Cardiac muscle cell (in vitro differentiated cells and primary cell): ENCODE data around the gene AGPAT4. TPM values are rescaled to one million over a fixed set of nuclear protein-coding genes. Genes with fewer than 3 reads are reported as not detected.

Source experiments
- DNase-seq, 2 donors: peaks; one replicate each; pipeline versions ENCODE4 v3.0.0 to v3.0.0-alpha.2; 2010 to 2017; ENCODE audit warnings: low read depth in 1 of 2, low spot score in 1 of 2
- H3K27ac ChIP-seq: fragments of 200-600 bp; sonication (generic); 2 replicates; pipeline ENCODE4 v1.5.1; 2016
- H3K27me3 ChIP-seq: fragments of 200-600 bp; sonication (generic); 2 replicates; pipeline ENCODE4 v1.6.0; 2016; ENCODE audit warnings: control low read depth
- H3K36me3 ChIP-seq: fragments of 200-600 bp; sonication (generic); 2 replicates; pipeline ENCODE4 v1.5.1; 2016; ENCODE audit warnings: control low read depth
- H3K4me1 ChIP-seq: fragments of 200-600 bp; sonication (generic); 2 replicates; pipeline ENCODE4 v1.8.1; 2017; ENCODE audit warnings: low read depth, mild to moderate bottlenecking, mixed run types
- H3K4me3 ChIP-seq: fragments of 200-600 bp; sonication (generic); 2 replicates; pipeline ENCODE4 v1.5.1; 2016; ENCODE audit warnings: mild to moderate bottlenecking
- H3K9me3 ChIP-seq: fragments of 200-600 bp; sonication (generic); 2 replicates; pipeline ENCODE4 v1.5.1; 2017; ENCODE audit warnings: low read depth, mild to moderate bottlenecking, control low read depth
- polyA plus RNA-seq: library from polyadenylated mRNA; unstranded; fragments of >200 nt; fragmentation: Nextera tagmentation; extraction: Ambion mirVana; gene quantifications from 2 replicates; pipeline ENCODE4 v1.2.1, GENCODE V29; 2016
- total RNA-seq: library from RNA; depleted of rRNA; stranded (reverse); fragments of >200 nt; gene quantifications from 2 replicates; pipeline ENCODE4 v1.2.3, GENCODE V29; 2016
- TF ChIP-seq, protein P1 (sequence below): IDR thresholded peaks from 2 replicates; pipeline ENCODE4 v1.5.1; 2012; ENCODE audit warnings: low read depth, mild to moderate bottlenecking, low read length

AGPAT4 gene
- total and polyA plus RNA-seq, 2 experiments from 2014 or later = 13.9 to 17.7 TPM

DNA sequence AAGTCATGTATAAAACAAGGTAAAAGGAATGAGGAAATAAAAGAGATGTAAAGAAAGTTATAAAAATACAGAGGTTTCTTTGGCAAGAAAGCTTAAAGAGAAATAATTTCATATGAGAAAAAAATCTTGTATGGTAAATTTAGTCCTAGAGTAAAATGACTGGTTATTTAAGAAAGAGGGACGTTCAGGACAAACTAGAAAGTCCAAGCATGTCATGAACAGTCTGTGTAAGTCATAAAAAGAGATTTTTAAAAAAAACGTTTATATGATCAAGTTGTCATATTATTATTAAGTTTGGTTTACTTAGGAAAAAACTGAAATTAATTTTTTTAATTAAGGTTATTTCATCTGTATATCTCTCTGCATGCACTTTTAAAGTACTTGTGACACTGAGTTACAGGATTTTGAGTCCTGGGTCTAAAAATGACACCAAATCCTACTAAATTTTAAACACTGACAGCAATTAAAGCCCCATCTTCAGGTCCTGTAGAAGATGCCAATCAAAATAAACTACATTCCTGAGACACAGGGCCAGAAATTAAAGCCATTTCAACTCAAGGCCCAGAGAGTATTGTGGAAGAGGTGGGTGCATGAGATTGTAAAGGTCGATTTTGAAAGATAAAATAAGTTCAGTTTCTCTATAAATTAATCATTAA, 62.4 kb downstream of the AGPAT4 start:
- Histone ChIP-seq H3K4me3 (no peak overlapping the region), H3K27ac (no peak overlapping the region), H3K9me3 (peaks cover 3% of the 10 kb centered on the region)

DNA sequence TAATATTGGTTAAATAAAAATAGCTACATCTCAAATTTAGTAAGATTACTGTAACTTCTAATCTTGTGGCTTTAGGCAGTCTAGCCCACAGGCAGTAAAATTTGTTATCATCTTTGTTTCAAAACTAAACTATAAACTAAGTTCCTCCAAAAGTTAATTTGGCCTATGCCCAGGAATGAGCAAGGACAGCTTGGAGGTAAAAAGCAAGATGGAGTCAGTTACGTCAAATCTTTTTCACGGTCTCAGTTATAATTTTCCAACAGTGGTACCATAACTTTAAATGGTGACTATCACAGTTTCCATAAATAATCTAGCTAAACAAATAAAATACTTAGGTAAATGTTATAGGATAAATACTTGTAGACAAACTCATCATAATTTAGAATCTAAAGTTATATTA, 63.0 kb downstream of the AGPAT4 start:
- H3K27me3 ChIP-seq = no peaks in the 10 kb centered on the region
- no peaks in the 10 kb centered on the region for H3K4me1 ChIP-seq
- peaks cover 3% of the 10 kb centered on the region for H3K9me3 ChIP-seq
- TF ChIP-seq, protein P1, sequence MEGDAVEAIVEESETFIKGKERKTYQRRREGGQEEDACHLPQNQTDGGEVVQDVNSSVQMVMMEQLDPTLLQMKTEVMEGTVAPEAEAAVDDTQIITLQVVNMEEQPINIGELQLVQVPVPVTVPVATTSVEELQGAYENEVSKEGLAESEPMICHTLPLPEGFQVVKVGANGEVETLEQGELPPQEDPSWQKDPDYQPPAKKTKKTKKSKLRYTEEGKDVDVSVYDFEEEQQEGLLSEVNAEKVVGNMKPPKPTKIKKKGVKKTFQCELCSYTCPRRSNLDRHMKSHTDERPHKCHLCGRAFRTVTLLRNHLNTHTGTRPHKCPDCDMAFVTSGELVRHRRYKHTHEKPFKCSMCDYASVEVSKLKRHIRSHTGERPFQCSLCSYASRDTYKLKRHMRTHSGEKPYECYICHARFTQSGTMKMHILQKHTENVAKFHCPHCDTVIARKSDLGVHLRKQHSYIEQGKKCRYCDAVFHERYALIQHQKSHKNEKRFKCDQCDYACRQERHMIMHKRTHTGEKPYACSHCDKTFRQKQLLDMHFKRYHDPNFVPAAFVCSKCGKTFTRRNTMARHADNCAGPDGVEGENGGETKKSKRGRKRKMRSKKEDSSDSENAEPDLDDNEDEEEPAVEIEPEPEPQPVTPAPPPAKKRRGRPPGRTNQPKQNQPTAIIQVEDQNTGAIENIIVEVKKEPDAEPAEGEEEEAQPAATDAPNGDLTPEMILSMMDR = no peak
- DNase-seq = no peak
- H3K4me3 ChIP-seq = no peak overlapping the region
- no peaks in the 10 kb centered on the region for H3K36me3 ChIP-seq
- H3K27ac ChIP-seq = no peak overlapping the region

More for the DNA sequence above, 62.4 kb downstream of the AGPAT4 start:
- no peak for DNase-seq
- H3K36me3 ChIP-seq = no peaks in the 10 kb centered on the region
- no peaks in the 10 kb centered on the region for H3K27me3 ChIP-seq
- no peaks in the 10 kb centered on the region for H3K4me1 ChIP-seq
- TF ChIP-seq, protein P1 = no peak

DNA sequence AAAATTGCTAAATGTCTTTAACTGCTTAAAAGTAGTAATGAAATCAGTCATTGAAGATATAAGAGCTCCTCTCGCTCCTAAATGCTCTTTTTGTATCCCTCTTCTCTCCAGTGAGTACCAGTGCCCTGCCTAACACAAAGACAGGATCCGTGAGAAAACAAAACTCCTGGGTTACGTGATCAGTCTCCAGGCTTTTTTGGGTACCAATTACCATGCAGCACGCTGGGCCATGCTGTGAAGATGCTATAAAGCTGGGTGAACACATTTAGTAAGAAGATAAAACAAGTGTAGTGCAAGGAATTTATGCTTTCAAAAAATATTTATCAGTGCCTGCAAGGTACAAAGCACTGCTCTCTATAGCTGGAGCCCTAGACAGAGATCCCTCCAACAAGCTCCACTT, 66.7 kb downstream of the AGPAT4 start:
- TF ChIP-seq, protein P1 = no peak
- H3K27me3 ChIP-seq = no peaks in the 10 kb centered on the region
- H3K9me3 ChIP-seq = peaks cover 3% of the 10 kb centered on the region
- H3K27ac ChIP-seq = no peak overlapping the region
- no peaks in the 10 kb centered on the region for H3K36me3 ChIP-seq
- H3K4me1 ChIP-seq = peaks cover 6% of the 10 kb centered on the region
- no peak for DNase-seq
- H3K4me3 ChIP-seq = no peak overlapping the region

DNA sequence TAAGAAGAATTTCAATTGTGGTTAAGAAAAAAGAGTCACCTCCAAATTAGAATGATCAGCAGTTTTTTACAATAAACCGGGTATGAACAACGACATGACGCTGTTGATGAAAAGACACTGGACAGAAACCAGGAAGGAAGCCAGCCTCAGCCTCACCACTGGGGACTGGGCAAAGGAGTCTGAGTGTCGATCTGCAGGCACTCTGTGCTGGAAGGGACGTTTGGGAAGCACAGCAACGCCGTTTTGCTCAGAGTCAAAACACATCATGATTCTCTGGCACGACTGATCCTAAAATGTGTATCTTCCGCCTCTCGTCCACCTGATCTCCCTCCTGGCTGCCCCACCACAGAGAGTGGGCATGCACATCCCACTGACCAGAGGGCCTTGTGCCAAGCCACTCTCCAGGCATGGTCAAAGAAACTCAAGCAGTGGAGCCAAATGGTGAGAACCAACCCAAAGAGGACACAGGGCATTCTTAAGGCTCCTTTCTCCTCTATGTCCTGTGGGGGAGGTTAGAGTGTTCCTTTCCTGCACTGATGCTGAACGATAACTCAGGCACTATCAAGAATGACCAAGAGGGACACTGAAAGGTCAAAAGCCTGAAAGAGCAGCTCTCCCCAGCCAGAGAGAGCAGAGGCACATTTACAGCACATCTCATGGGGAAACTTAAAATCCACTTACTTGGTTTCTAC, 68.8 kb downstream of the AGPAT4 start:
- TF ChIP-seq, protein P1 = no peak
- Histone ChIP-seq H3K4me1 (peaks cover 11% of the 10 kb centered on the region), H3K36me3 (no peaks in the 10 kb centered on the region), H3K27ac (no peak overlapping the region), H3K4me3 (no peak overlapping the region), H3K27me3 (no peaks in the 10 kb centered on the region), H3K9me3 (no peaks in the 10 kb centered on the region)
- DNase-seq = no peak

DNA sequence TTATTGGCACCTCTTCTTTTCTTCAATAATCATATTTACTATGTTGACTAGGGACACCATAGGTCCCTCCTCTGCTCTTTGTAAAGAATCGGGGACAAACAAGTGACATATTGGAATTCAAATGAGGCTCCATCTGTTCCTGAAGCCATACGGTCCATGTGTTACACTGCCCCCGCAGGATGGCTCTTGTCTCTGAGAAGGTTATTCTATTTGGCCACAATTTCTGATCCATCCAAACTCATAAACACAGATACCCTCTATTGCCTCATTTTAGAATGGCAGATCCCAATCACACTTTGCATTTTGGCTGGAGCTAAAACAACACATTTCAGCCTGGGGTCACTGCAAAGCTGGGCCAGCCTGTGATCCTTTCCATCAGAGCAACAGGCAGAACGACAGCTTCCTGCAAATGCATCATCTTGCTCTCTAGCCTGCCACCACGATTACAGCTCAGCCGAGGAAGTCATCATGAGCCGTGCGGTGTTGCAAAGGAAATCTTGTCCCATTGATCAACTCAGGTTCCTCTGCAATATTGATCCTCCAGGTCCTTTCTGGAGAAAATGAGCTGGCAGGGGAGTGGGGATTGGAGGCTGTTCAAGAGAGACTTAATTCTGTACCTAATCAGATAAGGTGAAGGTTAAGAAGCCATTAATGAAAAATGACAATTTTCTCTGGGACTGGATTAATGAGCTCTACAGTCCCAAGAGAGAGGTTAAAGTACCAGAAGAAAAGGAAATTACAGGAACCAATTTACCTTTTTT, 73.1 kb downstream of the AGPAT4 start:
- Histone ChIP-seq H3K27ac (peak overlapping the region; percentile 9), H3K4me1 (peaks cover 11% of the 10 kb centered on the region), H3K27me3 (no peaks in the 10 kb centered on the region), H3K9me3 (no peaks in the 10 kb centered on the region), H3K4me3 (no peak overlapping the region), H3K36me3 (no peaks in the 10 kb centered on the region)
- DNase-seq = no peak
- TF ChIP-seq, protein P1 = peak; percentile 6
